H1 (cell line): Measurements from ENCODE around the gene ARHGAP10. TPM values are rescaled to one million over a fixed set of nuclear protein-coding genes. Genes with fewer than 3 reads are reported as not detected.

Source experiments
- CHD2 ChIP-seq: IDR thresholded peaks from 2 replicates; pipeline ENCODE4 v1.6.1; 2012; ENCODE audit warnings: low read length, improper control_type of control experiment
- CTCF ChIP-seq, 3 experiments: IDR thresholded peaks; 1 replicate in 2 of 3; 2 replicates in 1 of 3; pipeline versions ENCODE4 v1.5.1 to v1.6.1; 2011; ENCODE audit warnings: low read length in 3 of 3, mild to moderate bottlenecking in 3 of 3, inconsistent platforms in 2 of 3, low read depth in 1 of 3, moderate library complexity in 1 of 3; ENCODE audit not compliant: insufficient read depth in 1 of 3; ENCODE audit errors: control extremely low read depth in 1 of 3
- GABPA ChIP-seq: IDR thresholded peaks from 2 replicates; pipeline ENCODE4 v1.6.1; 2011; ENCODE audit warnings: mild to moderate bottlenecking, low read length, moderate library complexity, borderline replicate concordance; ENCODE audit not compliant: insufficient read depth
- MAFK ChIP-seq: IDR thresholded peaks from 2 replicates; pipeline ENCODE4 v1.6.1; 2012; ENCODE audit warnings: low read depth, mild to moderate bottlenecking, improper control_type of control experiment, low read length
- SP2 ChIP-seq: IDR thresholded peaks from 2 replicates; pipeline ENCODE4 v1.6.1; 2012; ENCODE audit warnings: mild to moderate bottlenecking, low read length, inconsistent platforms
- polyA plus RNA-seq, 7 experiments: library from polyadenylated mRNA; depleted of rRNA in 3 of 7; stranded (reverse) in 5 of 7; unstranded in 2 of 7; fragments of >200 nt in 5 of 7; fragments of 200-250 nt in 2 of 7; gene quantifications; 1 replicate in 5 of 7; 2 replicates in 1 of 7; 4 replicates in 1 of 7; pipeline versions ENCODE4 v1.2.1 to v1.2.3, GENCODE V29; 2011 to 2013; ENCODE audit warnings: missing spikeins in 2 of 7, mixed read lengths in 2 of 7
- total RNA-seq: library from RNA; stranded (reverse); fragmentation: NEBNext Ultra II Directional; extraction: Animal tissue kit (Norgen Biotek cat#: 25700); gene quantifications from 2 replicates; pipeline ENCODE4 v1.2.1, GENCODE V29; 2021

ARHGAP10 gene
- total and polyA plus RNA-seq, 2 of the 8 experiments (the other 6 are each of a cell fraction or from before 2014, with no cell fraction given) = 3.7 to 6.1 TPM

GRCh38 chr4:147735413-147736301, 3.8 kb downstream of the ARHGAP10 start (continued):
- TF ChIP-seq CTCF (IDR thresholded peaks at IDR 0.05; ENCODE audit: control extremely low read depth in 1 of 3, insufficient read depth in 1 of 3, low read depth in 1 of 3, low read length in 3 of 3) (no peak), GABPA (no peak), MAFK (no peak), SP2 (no peak), CHD2 (no peak)
- TF ChIP-seq, all 59 proteins: peak for 0
